Muscle layer of duodenum (tissue), 2 donors: Measurements from ENCODE around the gene CACNB2.
"Not testable (repeated sequence)": the region's sequence is repeated elsewhere in the genome, so short reads cannot be mapped to it uniquely, and the experiment has no call there.

ENCODE experiments used
- H3K27ac ChIP-seq: one replicate; pipeline ENCODE4 v1.7.0; 2013; ENCODE audit warnings: mild to moderate bottlenecking, low read length
- H3K27me3 ChIP-seq: one replicate; pipeline ENCODE4 v1.7.0; 2013; ENCODE audit warnings: low read depth, mild to moderate bottlenecking, control low read depth, low read length
- H3K36me3 ChIP-seq, 2 donors: one replicate each; pipeline ENCODE4 v1.7.0; 2013; ENCODE audit warnings: low read length in 2 of 2, control low read depth in 1 of 2, mild to moderate bottlenecking in 1 of 2; ENCODE audit not compliant: insufficient read depth in 2 of 2, control insufficient read depth in 1 of 2
- H3K4me1 ChIP-seq, 2 donors: one replicate each; pipeline ENCODE4 v1.7.0; 2013; ENCODE audit warnings: low read length in 2 of 2, mild to moderate bottlenecking in 2 of 2, control low read depth in 1 of 2, moderate library complexity in 1 of 2; ENCODE audit not compliant: insufficient read depth in 2 of 2, control insufficient read depth in 1 of 2
- H3K4me3 ChIP-seq, 2 donors: one replicate each; pipeline ENCODE4 v1.7.0; 2013; ENCODE audit warnings: low read length in 2 of 2, low read depth in 1 of 2, mild to moderate bottlenecking in 1 of 2
- H3K9me3 ChIP-seq, 2 donors: one replicate each; pipeline ENCODE4 v1.7.0; 2013; ENCODE audit warnings: low read length in 2 of 2, control low read depth in 1 of 2, mild to moderate bottlenecking in 1 of 2; ENCODE audit not compliant: control insufficient read depth in 1 of 2
- donor health status: healthy.

Gene CACNB2

DNA sequence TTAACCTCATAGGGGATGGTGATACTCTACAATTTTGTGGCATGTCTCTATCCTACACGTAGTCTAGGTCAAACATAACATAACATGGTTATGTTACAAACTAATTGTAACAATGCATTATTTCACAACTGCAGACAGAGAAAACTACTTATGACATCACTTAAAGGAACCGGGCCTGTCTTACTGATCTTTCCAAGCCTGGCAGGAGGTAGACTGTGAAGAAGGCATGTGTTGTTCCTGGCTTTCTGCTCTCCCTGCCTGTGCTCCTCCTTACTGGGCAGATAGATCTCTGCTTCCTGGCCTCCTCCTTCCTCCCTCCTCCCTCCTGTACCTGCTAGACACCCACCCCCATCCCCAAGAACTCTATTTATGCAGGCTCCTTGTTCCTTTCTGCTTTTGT, 5.4 kb downstream of the CACNB2 start:
- no peaks in the 10 kb centered on the region for H3K9me3 ChIP-seq
- H3K27me3 ChIP-seq: no peaks in the 10 kb centered on the region
- H3K4me1 ChIP-seq: peaks cover 0 to 14% of the 10 kb centered on the region in 2 donors
- H3K4me3 ChIP-seq: no peak overlapping the region
- H3K36me3 ChIP-seq: no peaks in the 10 kb centered on the region
- peak overlapping the region; percentile 76 for H3K27ac ChIP-seq

DNA sequence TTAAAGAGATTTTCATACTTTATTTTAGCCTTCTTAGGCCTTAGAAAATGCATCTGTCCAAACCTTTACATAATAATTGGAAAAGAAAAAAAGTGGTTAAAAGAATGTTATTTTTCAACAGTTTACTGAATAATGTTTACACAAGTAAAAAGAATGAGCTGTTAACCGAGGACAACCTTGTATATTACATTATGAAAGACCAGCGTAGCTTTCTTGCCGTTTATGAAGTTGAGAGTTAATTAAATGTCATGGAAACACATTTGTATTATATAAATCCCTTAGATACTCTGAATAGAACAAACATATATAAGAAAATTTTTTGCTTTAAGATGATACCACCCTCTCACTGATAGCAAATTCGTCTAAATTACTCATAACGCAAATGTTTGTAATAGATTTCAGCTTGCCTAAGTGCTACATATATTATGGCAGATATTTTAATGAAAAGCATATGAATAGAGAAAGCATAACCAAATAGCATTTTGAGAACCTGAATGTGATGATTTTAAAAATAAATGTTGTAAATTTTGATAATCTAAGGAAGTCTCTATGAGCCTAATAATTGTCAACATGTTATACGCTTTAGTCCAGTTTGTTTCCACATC, 9.1 kb downstream of the CACNB2 start:
- H3K27me3 ChIP-seq: no peaks in the 10 kb centered on the region
- H3K36me3 ChIP-seq: no peaks in the 10 kb centered on the region
- H3K27ac ChIP-seq: no peak overlapping the region
- no peak overlapping the region for H3K4me3 ChIP-seq
- no peaks in the 10 kb centered on the region for H3K9me3 ChIP-seq
- peaks cover 0 to 21% of the 10 kb centered on the region in 2 donors for H3K4me1 ChIP-seq

DNA sequence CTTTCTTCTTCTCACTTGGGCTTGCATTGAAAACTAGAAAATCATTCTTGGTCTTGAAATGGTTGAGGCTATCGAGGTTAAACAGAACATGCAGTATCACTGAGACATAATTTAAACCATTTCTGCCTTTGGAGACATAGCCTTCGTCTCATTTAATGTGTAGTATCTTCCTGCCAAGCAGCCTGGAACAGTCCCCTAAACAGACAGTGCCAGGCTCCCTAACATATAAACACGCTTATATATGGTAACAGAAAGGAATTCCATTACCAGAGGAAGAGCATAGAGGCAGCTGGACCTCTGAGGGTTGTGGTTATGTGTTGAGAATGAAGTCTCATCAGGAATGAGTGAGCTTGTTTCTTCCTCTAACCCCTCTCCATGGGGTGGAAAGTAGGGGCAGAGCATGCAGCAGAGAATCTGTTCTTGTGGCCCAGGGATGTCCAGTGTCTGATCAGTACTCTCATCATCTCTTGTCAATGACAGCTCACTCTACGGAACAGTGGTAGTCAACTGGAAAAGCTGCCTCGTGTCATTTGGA, 11.2 kb downstream of the CACNB2 start:
- H3K27ac ChIP-seq: no peak overlapping the region
- no peaks in the 10 kb centered on the region for H3K9me3 ChIP-seq
- H3K4me3 ChIP-seq: no peak overlapping the region
- peaks cover 0 to 9% of the 10 kb centered on the region in 2 donors for H3K4me1 ChIP-seq
- H3K36me3 ChIP-seq: no peaks in the 10 kb centered on the region
- no peaks in the 10 kb centered on the region for H3K27me3 ChIP-seq

DNA sequence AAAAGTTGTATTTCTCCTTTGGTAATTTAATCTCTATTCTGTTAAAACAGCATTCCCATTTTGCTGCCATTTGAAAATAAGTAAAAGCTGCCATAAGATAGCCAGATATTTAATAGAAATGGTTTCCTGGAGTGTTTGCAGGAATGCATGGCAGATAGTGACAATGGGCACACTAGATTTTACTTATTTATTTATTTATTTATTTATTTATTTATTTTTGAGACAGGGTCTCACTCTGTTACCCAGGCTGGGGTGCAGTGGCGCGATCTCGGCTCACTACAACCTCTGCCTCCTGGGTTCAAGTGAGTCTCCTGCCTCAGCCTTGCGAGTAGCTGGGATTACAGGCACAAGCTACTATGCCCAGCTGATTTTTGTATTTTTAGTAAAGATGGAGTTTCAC, 13.2 kb downstream of the CACNB2 start:
- not testable (repeated sequence) for H3K4me3 ChIP-seq, H3K27ac ChIP-seq

DNA sequence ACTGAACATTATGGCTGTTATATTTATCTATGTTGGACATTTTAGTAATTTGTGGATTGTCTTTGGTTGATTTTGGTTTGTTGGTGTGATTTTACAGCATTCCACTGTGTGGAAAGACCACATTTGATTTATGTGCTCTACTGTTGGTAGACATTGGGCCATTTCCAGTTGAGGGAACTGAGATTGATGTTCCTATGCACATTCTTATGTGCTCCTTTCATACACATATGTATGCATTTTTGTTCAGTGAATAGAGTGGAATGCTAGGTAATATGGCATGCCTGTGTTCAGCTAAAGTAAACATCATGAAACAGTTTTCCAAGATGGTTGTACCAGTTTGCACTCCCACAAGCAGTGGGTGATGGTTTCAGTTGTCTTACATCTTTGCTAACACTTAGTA, 15.1 kb downstream of the CACNB2 start:
- H3K4me1 ChIP-seq: peaks cover 7 to 15% of the 10 kb centered on the region in 2 donors
- H3K36me3 ChIP-seq: no peaks in the 10 kb centered on the region
- H3K9me3 ChIP-seq: no peaks in the 10 kb centered on the region
- H3K27me3 ChIP-seq: no peaks in the 10 kb centered on the region
- no peak overlapping the region for H3K27ac ChIP-seq
- no peak overlapping the region for H3K4me3 ChIP-seq

More for the DNA sequence above, 13.2 kb downstream of the CACNB2 start:
- not testable (repeated sequence) for H3K9me3 ChIP-seq, H3K36me3 ChIP-seq, H3K27me3 ChIP-seq
- peaks cover 6 to 15% of the 10 kb centered on the region in 2 donors for H3K4me1 ChIP-seq

DNA sequence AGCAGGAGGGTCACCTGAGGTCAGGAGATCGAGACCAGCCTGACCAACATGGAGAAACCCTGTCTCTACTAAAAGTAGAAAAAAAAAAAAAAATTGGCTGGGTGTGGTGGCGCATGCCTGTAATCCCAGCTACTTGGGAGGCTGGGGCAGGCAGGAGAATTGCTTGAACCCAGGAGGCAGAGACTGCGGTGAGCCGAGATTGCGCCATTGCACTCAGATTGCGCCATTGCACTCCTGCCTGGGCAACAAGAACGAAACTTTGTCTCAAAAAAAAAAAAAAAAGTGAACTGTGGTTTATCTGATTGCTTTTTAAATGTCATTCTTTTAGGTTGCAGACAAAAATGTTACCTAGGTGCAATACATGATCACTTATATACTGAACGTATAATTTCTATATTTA, 16.6 kb downstream of the CACNB2 start:
- H3K36me3 ChIP-seq, H3K9me3 ChIP-seq, H3K4me3 ChIP-seq, H3K27ac ChIP-seq, H3K4me1 ChIP-seq, H3K27me3 ChIP-seq: not testable (repeated sequence)

DNA sequence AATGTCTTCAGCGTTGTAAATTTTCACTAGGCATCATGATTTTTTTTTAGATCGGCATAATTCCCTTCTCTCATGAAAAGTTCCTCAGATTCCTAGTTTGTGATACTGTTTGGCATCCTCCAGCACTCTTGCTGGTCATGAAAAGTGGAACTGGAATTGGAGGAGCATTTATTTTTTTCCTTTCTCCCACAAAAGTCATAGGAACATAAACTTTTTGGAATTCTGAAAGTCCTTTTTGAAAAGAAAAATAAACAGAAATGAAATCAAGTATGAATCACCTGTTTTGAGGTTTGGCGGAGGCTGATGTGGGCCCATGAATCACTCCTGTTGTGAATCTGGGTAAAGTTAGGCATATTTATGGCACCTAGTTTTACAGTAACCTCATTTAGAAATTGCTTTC, 17.7 kb downstream of the CACNB2 start:
- H3K27ac ChIP-seq: peak overlapping the region; percentile 36
- H3K36me3 ChIP-seq: no peaks in the 10 kb centered on the region
- no peaks in the 10 kb centered on the region for H3K27me3 ChIP-seq
- no peaks in the 10 kb centered on the region for H3K9me3 ChIP-seq
- no peak overlapping the region for H3K4me3 ChIP-seq
- H3K4me1 ChIP-seq: peaks cover 7% of the 10 kb centered on the region in 2 donors

DNA sequence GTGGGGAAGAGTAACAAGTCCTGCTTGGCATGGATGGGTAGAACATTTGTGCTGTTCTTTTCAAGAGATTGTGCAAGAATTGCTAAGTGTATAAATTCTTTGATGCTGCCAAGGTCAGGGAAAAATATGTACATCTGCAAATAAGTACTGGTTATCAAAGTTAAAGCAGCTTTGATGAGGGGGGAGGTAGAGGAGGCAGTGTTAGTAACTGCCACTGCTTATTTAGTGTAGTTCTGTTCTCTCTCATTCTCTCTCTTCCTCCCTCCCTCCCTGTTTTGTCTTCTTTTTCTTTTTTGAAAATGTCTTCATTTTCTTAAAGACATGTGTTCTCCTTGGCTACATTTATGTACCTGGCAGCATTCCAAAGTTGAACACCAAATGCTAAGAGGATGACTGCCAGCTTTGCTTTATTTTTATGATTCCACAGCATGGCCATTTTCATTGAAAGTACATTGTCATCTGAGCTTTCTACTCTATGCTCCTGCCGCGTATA, 18.6 kb downstream of the CACNB2 start:
- Histone ChIP-seq H3K36me3 (no peaks in the 10 kb centered on the region), H3K27ac (peak overlapping the region; percentile 36), H3K4me1 (peaks cover 8 to 11% of the 10 kb centered on the region in 2 donors)

DNA sequence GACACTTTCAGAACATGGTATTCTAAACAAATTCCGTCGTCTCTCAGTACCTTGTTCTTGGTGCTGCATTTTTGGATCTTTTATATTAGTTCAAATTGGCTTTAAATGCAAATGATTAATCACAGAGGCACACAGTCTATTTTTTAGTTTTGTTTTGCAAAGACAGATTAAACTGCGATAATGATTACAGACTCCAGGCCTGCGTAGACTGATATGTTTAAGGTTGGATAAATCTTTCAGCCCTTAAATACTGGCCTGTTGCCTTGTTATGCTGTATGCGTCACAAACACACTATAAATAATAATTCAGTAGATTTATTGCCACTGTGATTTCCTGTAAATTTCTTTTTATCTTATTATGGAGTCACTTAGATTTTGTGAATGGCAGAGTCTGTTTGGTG, 19.3 kb downstream of the CACNB2 start:
- H3K9me3 ChIP-seq: no peaks in the 10 kb centered on the region
- no peaks in the 10 kb centered on the region for H3K36me3 ChIP-seq
- peaks cover 14 to 18% of the 10 kb centered on the region in 2 donors for H3K4me1 ChIP-seq
- peak overlapping the region; percentile 36 for H3K27ac ChIP-seq
- peak overlapping the region in 1 of 2 donors; percentile 20 for H3K4me3 ChIP-seq
- no peaks in the 10 kb centered on the region for H3K27me3 ChIP-seq

More for the DNA sequence above, 18.6 kb downstream of the CACNB2 start:
- no peaks in the 10 kb centered on the region for H3K27me3 ChIP-seq
- peak overlapping the region in 1 of 2 donors; percentile 20 for H3K4me3 ChIP-seq
- H3K9me3 ChIP-seq: no peaks in the 10 kb centered on the region

DNA sequence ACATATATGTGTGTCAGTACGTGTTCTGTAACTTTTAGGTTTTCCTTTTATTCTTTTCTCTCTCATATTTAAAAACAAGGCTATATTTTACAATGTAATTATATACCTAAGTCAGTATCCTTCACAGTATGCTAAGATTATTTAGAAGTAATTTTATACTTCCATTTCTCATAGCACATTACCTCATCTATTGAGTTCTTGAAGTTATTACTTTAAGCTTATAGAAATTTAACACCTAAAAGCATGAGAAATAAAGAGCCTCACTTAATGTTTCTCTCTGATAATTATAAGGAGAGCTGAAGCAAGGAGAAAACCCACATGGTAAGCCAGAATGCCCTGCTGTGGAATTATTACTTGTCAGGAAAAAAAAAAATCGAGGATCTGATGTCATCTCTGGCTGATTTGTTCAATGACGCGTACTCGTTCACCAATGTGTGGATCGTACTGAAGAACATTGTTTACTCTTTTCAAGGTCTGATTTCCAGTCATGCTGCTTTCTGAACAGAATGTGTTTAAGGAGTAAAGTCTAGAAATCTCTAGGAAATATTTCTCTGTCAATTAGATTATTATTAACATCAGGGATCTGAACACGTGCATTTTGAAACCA, 21.9 kb downstream of the CACNB2 start:
- Histone ChIP-seq H3K9me3 (no peaks in the 10 kb centered on the region), H3K36me3 (no peaks in the 10 kb centered on the region), H3K27ac (no peak overlapping the region), H3K4me1 (peaks cover 14 to 18% of the 10 kb centered on the region in 2 donors), H3K4me3 (no peak overlapping the region), H3K27me3 (no peaks in the 10 kb centered on the region)

DNA sequence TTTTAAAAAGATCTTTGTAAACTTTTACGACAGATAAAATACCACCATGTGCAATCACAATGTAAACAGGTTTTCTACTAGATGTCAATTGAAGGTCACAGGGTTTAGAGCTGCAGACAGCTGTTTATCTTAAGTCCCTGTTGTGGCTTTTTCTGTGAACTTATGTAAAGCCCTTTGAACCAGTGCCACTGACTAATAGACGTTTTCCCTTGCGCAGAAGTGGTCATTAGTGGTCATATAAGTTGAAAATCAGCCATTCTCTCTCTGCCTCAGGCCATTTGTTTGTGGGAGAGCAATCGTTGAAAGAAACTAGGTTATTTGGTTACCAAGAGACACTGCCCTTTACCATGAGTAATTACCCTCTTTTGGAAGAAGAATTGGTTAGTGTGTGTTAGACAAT, 23.9 kb downstream of the CACNB2 start:
- H3K27ac ChIP-seq: peak overlapping the region; percentile 73
- H3K9me3 ChIP-seq: no peaks in the 10 kb centered on the region
- no peaks in the 10 kb centered on the region for H3K27me3 ChIP-seq
- peak overlapping the region in 1 of 2 donors; percentile 29 for H3K4me3 ChIP-seq
- H3K36me3 ChIP-seq: no peaks in the 10 kb centered on the region
- H3K4me1 ChIP-seq: peaks cover 7 to 11% of the 10 kb centered on the region in 2 donors
